Tibial artery (tissue), 4 donors: ENCODE results near the gene FAM210B.

Experiments
- DNase-seq, 2 donors: peaks; one replicate each; pipeline ENCODE4 v3.0.0-alpha.2; 2019
- H3K27ac ChIP-seq, 2 donors: fragments of 200-600 bp; sonication (generic) in 1 of 2; 1 replicate in 1 of 2; 2 replicates in 1 of 2; pipeline ENCODE4 v1.5.1; 2018 to 2019; ENCODE audit warnings: mild to moderate bottlenecking in 1 of 2
- H3K27me3 ChIP-seq, 2 donors: fragments of 200-600 bp; sonication (generic) in 1 of 2; one replicate each; pipeline versions ENCODE4 v1.5.1 to v1.6.0; 2016 to 2019
- H3K36me3 ChIP-seq, 3 donors: fragments of 200-600 bp; sonication (generic) in 2 of 3; one replicate each; pipeline ENCODE4 v1.5.1; 2016 to 2019; ENCODE audit warnings: mild to moderate bottlenecking in 2 of 3
- H3K4me1 ChIP-seq, 4 donors: fragments of 200-600 bp; sonication (generic) in 2 of 4; 1 replicate in 3 of 4; 2 replicates in 1 of 4; pipeline ENCODE4 v1.5.1; 2016 to 2019
- H3K4me3 ChIP-seq, 2 donors: fragments of 200-600 bp; sonication (generic) in 1 of 2; 1 replicate in 1 of 2; 2 replicates in 1 of 2; pipeline ENCODE4 v1.5.1; 2018 to 2019; ENCODE audit warnings: mild to moderate bottlenecking in 2 of 2
- H3K9me3 ChIP-seq, 3 donors: fragments of 200-600 bp; sonication (generic) in 1 of 3; one replicate each; pipeline ENCODE4 v1.5.1; 2016 to 2019
- intact Hi-C: fragments of 100-400 bp; cut with DNase I; formaldehyde crosslinking; loops from one replicate; pipeline ENCODE4 v1.15.0; 2023; ENCODE audit warnings: low total_unique reads
- TF ChIP-seq, protein P1 (sequence below), 2 experiments: fragments of 200-600 bp in 1 of 2; fragments of 450-650 bp in 1 of 2; IDR thresholded peaks; one replicate each; pipeline ENCODE4 v1.5.1; 2017 to 2019; ENCODE audit warnings: antibody characterized with exemption in 2 of 2, mild to moderate bottlenecking in 1 of 2, moderate library complexity in 1 of 2

FAM210B gene

DNA sequence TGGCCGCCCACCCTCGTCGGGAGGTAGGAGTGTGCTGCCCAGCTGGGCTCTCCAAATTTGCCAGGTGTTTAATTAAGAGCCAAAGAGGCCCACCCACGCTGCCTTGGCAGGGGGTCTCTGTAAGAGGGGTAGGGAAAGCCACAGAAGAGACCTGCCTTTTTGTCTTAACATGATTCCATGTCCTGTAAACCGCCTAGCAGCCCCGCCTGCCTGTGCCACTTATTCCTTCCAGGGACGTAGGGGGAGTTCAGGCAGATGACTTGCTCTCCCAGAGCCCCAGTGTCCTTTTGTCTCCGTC, 2.1 kb downstream of the FAM210B start:
- peaks cover 0 to 38% (median 16%) of the 10 kb centered on the region in 4 donors for H3K4me1 ChIP-seq
- DNase-seq: no peak
- TF ChIP-seq, protein P1, sequence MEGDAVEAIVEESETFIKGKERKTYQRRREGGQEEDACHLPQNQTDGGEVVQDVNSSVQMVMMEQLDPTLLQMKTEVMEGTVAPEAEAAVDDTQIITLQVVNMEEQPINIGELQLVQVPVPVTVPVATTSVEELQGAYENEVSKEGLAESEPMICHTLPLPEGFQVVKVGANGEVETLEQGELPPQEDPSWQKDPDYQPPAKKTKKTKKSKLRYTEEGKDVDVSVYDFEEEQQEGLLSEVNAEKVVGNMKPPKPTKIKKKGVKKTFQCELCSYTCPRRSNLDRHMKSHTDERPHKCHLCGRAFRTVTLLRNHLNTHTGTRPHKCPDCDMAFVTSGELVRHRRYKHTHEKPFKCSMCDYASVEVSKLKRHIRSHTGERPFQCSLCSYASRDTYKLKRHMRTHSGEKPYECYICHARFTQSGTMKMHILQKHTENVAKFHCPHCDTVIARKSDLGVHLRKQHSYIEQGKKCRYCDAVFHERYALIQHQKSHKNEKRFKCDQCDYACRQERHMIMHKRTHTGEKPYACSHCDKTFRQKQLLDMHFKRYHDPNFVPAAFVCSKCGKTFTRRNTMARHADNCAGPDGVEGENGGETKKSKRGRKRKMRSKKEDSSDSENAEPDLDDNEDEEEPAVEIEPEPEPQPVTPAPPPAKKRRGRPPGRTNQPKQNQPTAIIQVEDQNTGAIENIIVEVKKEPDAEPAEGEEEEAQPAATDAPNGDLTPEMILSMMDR (IDR thresholded peaks at IDR 0.05): no peak
- intact Hi-C loops: no loop called here
- H3K9me3 ChIP-seq: no peaks in the 10 kb centered on the region
- no peaks in the 10 kb centered on the region for H3K27me3 ChIP-seq
- H3K27ac ChIP-seq: no peak overlapping the region
- H3K4me3 ChIP-seq: no peak overlapping the region
- peaks cover 9 to 21% (median 14%) of the 10 kb centered on the region in 3 donors for H3K36me3 ChIP-seq

DNA sequence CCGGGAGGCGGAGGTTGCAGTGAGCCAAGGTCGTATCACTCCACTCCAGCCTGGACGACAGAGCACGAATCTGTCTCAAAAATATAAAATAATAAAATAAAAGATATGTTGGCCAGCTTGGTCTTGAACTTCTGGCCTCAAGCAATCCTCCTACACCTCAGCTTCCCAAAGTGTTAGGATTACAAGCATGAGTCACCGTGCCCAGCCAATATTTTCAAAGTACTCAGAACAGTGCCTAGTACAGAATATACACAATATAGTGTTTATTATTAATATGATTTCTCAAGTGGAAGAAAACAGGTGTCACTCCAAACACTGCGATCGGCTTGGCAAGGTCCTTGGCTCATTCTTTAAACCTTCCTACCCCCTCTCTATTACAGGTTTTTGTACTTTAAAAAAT, 3.1 kb downstream of the FAM210B start:
- H3K4me3 ChIP-seq: no peak overlapping the region
- H3K27me3 ChIP-seq: no peaks in the 10 kb centered on the region
- intact Hi-C loops: no loop called here
- H3K27ac ChIP-seq: no peak overlapping the region
- H3K36me3 ChIP-seq: peaks cover 20 to 31% (median 24%) of the 10 kb centered on the region in 3 donors
- peaks cover 0 to 38% (median 16%) of the 10 kb centered on the region in 4 donors for H3K4me1 ChIP-seq
- DNase-seq: no peak
- TF ChIP-seq, protein P1 (IDR thresholded peaks at IDR 0.05): no peak
- no peaks in the 10 kb centered on the region for H3K9me3 ChIP-seq

DNA sequence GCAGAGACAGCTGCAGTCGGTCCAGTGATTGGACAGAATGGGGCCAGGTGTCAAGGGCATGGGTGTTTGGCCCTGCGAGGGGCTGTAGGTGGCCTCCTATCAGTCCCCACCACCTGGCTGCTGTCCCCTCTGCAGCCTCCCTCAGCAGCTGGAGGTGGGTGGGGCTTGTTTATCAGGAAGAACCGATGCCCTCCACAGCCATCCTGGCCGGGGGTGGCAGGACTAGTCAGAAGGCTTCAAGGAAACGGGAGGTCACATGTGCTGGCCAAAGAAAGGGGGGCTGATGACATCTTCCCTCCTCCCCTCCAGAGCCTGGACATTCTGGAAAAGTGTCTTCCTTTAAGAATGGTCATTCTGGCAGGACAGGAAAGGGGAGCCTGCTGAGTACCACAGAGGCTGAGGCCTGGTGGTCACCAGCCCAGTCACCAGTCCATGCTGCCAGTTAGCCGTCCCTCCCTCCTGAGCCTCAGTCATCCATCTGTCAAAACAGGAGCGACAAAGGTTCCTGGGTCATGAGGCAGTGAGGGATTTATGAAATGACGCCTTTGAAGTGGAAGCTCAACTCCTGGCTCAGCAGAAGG, 4.1 kb downstream of the FAM210B start:
- peaks cover 0 to 38% (median 16%) of the 10 kb centered on the region in 4 donors for H3K4me1 ChIP-seq
- H3K36me3 ChIP-seq: peaks cover 30 to 41% (median 34%) of the 10 kb centered on the region in 3 donors
- H3K27me3 ChIP-seq: no peaks in the 10 kb centered on the region
- TF ChIP-seq, protein P1 (IDR thresholded peaks at IDR 0.05): no peak
- DNase-seq: no peak
- no peaks in the 10 kb centered on the region for H3K9me3 ChIP-seq
- no peak overlapping the region for H3K27ac ChIP-seq
- H3K4me3 ChIP-seq: no peak overlapping the region
- intact Hi-C loops: no loop called here

DNA sequence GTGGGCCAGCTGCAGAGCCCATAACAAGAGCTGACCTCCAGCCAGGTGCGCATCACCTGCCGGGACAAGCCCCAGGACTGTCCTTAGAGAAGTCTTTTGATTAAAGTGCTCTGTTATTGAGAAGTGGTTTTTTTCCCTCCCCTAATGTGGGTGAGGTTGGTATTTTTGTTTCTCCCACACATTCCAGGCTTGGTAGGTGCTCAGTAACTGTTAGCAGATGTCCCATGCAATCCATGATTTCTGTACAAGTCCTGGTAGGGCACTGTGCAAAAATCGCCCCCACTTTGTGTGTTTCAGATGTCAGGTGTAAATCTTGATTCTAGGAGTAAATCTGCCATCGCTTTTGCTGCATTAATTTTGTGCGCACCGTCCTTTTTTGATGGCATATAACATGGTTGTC, 4.7 kb downstream of the FAM210B start:
- Histone ChIP-seq H3K27me3 (no peaks in the 10 kb centered on the region), H3K9me3 (no peaks in the 10 kb centered on the region), H3K27ac (no peak overlapping the region), H3K4me3 (no peak overlapping the region), H3K36me3 (peaks cover 32 to 46% (median 40%) of the 10 kb centered on the region in 3 donors), H3K4me1 (peaks cover 0 to 38% (median 16%) of the 10 kb centered on the region in 4 donors)
- no peak for DNase-seq
- intact Hi-C loops: no loop called here
- TF ChIP-seq, protein P1 (IDR thresholded peaks at IDR 0.05): no peak

DNA sequence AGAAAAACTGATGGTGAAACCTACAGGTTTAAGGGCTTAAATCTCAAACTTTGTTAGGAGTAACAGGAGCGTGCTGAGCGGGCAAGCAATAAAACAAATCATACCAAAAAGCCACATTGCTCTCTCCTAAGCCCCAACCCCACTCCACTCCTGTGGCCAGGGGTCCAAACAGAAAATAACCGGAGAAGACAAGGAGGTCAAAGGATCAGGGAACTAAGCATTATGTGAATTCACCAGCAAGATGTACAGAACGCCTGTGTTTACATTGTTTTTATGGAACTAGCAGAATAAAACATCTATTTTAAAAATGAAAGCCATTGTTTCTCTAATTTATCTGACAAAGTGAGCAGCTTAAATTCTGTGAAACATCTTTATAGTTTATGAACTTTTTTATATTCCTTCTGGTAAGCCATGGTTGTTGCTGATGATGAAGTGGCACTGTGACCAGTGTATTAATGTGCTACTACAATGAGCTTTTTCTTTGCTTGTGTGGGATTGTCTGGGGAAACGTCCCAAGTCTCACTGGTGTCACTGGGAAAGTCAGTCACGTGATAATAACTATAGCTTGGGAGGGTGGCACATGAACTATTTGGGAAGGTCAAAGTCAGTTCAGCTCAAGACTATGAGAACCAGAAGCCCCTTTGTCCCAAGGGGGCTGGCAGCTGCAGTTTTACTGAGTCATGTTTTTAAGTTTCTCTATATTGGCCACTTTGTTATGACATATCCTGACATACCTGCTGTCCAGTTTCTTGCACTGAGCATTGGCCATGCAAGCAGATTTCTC, 9.8 kb downstream of the FAM210B start:
- Histone ChIP-seq H3K4me1 (no peaks in the 10 kb centered on the region), H3K27me3 (no peaks in the 10 kb centered on the region), H3K9me3 (no peaks in the 10 kb centered on the region), H3K27ac (no peak overlapping the region), H3K36me3 (peaks cover 32 to 59% (median 43%) of the 10 kb centered on the region in 3 donors), H3K4me3 (no peak overlapping the region)
- DNase-seq: no peak
- TF ChIP-seq, protein P1 (IDR thresholded peaks at IDR 0.05): no peak
- intact Hi-C loops: no loop called here
